Measurements from ENCODE around the gene TRIM46. TPM values are rescaled to one million over a fixed set of nuclear protein-coding genes. Genes with fewer than 3 reads are reported as not detected.

TRIM46 gene
- total and polyA plus RNA-seq, 9 of the 15 experiments (the other 6 are each of a cell fraction or from before 2014, with no cell fraction given), result 0.05 to 0.60 (median 0.16) TPM; not detected in 3

- no peak overlapping the region for H3K4me2 ChIP-seq (ENCODE audit: insufficient read depth, low read length)
- in situ Hi-C loops (cut with MboI), result no loop called here
- WGBS (ENCODE audit: insufficient coverage, low coverage, missing lambda C conversion rate), result 52% methylated on average over 16 of the region's 30 CpGs
- H3K79me2 ChIP-seq (ENCODE audit: control insufficient read depth, insufficient read depth, low read length), result no peaks in the 10 kb centered on the region
- H2AFZ ChIP-seq (ENCODE audit: low read depth, low read length), result peak overlapping the region; percentile 20; the same call in 1 of the 2 replicates
- H3K36me3 ChIP-seq (ENCODE audit: control insufficient read depth, insufficient read depth, low read length), result no peaks in the 10 kb centered on the region
- DNase-seq (ENCODE audit: extremely low read depth in 1 of 4, low spot score in 3 of 4), result peak in 3 of 4 experiments; percentile 41 to 50 (median 48)
- BruUV-seq (replicated peaks), result no TSS peak
- H3K9ac ChIP-seq (ENCODE audit: insufficient read depth in 1 of 2, low read depth in 2 of 2, low read length in 2 of 2), result peak overlapping the region in 1 of 2 experiments; percentile 77; a peak in 2 of 4 replicates
- no peak for FAIRE-seq
- H3K27ac ChIP-seq (ENCODE audit: extremely low read depth, low read depth, low read length), result no peak overlapping the region
- peaks cover 12 to 61% of the 10 kb centered on the region in 2 experiments; a peak in 4 of 5 replicates for H3K4me1 ChIP-seq (replicated peaks in 1 of 2; ENCODE audit: control insufficient read depth in 2 of 2, insufficient read depth in 2 of 2, low read length in 2 of 2)
- ATAC-seq, result no peak
- no peak overlapping the region for H3K4me3 ChIP-seq
- no peaks in the 10 kb centered on the region for H3K9me3 ChIP-seq (replicated peaks; ENCODE audit: control insufficient read depth, insufficient read depth, low read depth, low read length)
- no peaks in the 10 kb centered on the region for H4K20me1 ChIP-seq (replicated peaks; ENCODE audit: control insufficient read depth, insufficient read depth, low read length)
- ChIA-PET CTCF (ENCODE audit: low intra/inter-chr PET ratio) (interaction anchor here (0.8 kb wide), 1 partner anchor 408 kb away, joined by 3 read pairs; no protein-coding TSS in a partner anchor), POLR2A (interaction anchor here (1.1 kb wide), 1 partner anchor 11 kb away, joined by 4 read pairs; no protein-coding TSS in a partner anchor)
- intact Hi-C loops (cut with micrococcal nuclease), result loop anchor here (1.0 kb wide), 1 partner anchor 14 kb away; no protein-coding TSS in a partner anchor
- no peaks in the 10 kb centered on the region for H3K9me1 ChIP-seq (ENCODE audit: control insufficient read depth, insufficient read depth, low read length)
- no peaks in the 10 kb centered on the region for H3K27me3 ChIP-seq (ENCODE audit: control insufficient read depth in 2 of 2, insufficient read depth in 2 of 2, low read length in 2 of 2)
- no peak for TF ChIP-seq E2F5 (CRISPR knock-in tag; IDR thresholded peaks at IDR 0.05)
- TF ChIP-seq NR2C1 (IDR thresholded peaks at IDR 0.05), result peak; percentile 97
- TF ChIP-seq NR2C1 (tag; IDR thresholded peaks at IDR 0.05), result peak; percentile 98
- no peak for TF ChIP-seq NFXL1 (CRISPR knock-in tag; IDR thresholded peaks at IDR 0.05)
- TF ChIP-seq ZBTB7A (IDR thresholded peaks at IDR 0.05; ENCODE audit: borderline replicate concordance, control insufficient read depth, low read depth, low read length), result peak; percentile 29; the same call in 1 of the 2 replicates
- TF ChIP-seq TRIM24 (IDR thresholded peaks at IDR 0.05), result peak; percentile 60 to 67; a peak in 2 of 4 replicates
- peak; percentile 84 for TF ChIP-seq CEBPG (CRISPR knock-in tag; IDR thresholded peaks at IDR 0.05)
- peak; percentile 28 to 80; a peak in 2 of 4 replicates for TF ChIP-seq CEBPG (tag; conservative IDR thresholded peaks at IDR 0.05 in 1 of 2, IDR thresholded peaks at IDR 0.05 in 1 of 2)
- TF ChIP-seq CBX2 (IDR thresholded peaks at IDR 0.05; ENCODE audit: insufficient read depth, low read length, poor library complexity, severe bottlenecking), result no peak
- TF ChIP-seq BRF2 (IDR thresholded peaks at IDR 0.05; ENCODE audit: borderline replicate concordance, insufficient read depth, insufficient read length), result no peak
- no peak for TF ChIP-seq SMARCC2 (IDR thresholded peaks at IDR 0.05; ENCODE audit: low read depth)
- TF ChIP-seq MED1 (CRISPR knock-in tag; IDR thresholded peaks at IDR 0.05; ENCODE audit: borderline replicate concordance), result no peak
- TF ChIP-seq ATF3 (IDR thresholded peaks at IDR 0.05), result peak; percentile 35; the same call in 1 of the 2 replicates
- no peak for TF ChIP-seq ATF3 (CRISPR knock-in tag; conservative IDR thresholded peaks at IDR 0.05)
- 0 out of 2 replicates have a peak, but pooled peaks have one; percentile 13 for TF ChIP-seq ZBTB33 (CRISPR knock-in tag; IDR thresholded peaks at IDR 0.05)
- peak; percentile 38 for TF ChIP-seq GABPA (tag; conservative IDR thresholded peaks at IDR 0.05; ENCODE audit: low read depth)
- TF ChIP-seq CEBPB (tag; IDR thresholded peaks at IDR 0.05), result peak; percentile 96
Observed at GRCh38 chr1:155178441-155179111, 4.9 kb downstream of the TRIM46 start.
